Measurements from ENCODE around the gene KCNN3.

The KCNN3 gene

GRCh38 chr1:154769193-154769895, 100.7 kb downstream of the KCNN3 start:
- DNase-seq: no peak

GRCh38 chr1:154768456-154769125, 101.5 kb downstream of the KCNN3 start:
- no peak for DNase-seq

- DNase-seq: no peak
Observed at GRCh38 chr1:154767315-154768240, 102.5 kb downstream of the KCNN3 start.

DNA sequence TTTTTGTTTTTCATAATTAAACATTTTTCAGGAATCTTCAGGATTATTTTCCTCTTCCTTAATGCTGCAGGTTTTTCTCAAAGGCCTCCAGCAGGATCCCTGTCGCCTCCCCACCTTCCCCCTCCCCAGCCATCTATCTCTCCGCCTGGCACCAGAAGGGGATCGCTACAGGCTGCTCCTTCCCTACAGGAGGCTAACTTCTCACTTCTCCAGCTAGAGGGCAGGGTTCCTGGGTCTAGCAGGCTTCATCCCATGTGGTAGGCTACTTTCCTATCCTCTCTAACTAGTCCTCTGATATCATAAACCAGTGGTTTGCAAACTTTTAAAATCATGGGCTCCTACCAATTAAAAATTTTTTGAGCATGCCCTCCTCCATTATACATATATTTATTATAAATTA, 104.1 kb downstream of the KCNN3 start:
- DNase-seq: no peak

DNA sequence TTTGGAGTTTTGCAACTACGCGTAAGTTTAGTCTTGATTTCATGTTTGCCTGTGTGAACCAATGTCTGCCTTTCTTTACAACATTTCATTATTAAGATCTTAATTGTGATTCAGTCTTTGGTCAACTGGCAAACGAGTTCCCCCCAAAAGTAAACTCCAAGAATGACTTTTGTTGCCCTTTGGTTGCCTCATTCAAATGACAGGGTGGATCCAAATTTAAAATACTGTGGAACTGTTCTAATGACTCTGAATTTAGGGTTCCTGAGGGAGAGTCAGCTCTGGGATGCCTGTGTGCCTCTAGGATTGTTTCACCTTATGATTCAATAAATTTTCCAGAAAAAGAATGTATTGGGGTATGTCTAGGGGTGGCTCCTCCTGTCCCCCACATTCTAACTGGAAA, 105.3 kb downstream of the KCNN3 start:
- DNase-seq: no peak

DNA sequence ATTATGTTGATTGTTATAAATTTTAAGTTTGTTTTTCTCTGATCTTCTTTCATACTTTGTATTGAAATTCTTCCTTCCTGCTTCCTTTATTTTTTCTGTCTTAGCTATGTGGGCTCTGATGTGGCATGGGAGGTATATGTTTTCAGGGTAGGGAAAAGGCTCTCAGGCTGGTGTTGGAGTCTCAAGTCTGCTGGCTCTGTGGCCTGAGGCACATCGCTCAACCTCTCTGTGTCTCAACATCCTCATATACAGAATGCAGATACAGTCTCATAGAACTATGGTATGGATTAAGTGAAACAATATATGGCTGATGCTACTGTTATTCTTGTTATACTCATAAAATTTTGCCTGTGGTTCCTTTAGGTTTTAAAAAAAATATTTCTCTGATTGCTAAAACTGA, 105.9 kb downstream of the KCNN3 start:
- no peak for DNase-seq

GRCh38 chr1:154760469-154760933, 109.6 kb downstream of the KCNN3 start:
- DNase-seq: no peak

GRCh38 chr1:154759793-154760192, 110.3 kb downstream of the KCNN3 start:
- no peak for DNase-seq

DNA sequence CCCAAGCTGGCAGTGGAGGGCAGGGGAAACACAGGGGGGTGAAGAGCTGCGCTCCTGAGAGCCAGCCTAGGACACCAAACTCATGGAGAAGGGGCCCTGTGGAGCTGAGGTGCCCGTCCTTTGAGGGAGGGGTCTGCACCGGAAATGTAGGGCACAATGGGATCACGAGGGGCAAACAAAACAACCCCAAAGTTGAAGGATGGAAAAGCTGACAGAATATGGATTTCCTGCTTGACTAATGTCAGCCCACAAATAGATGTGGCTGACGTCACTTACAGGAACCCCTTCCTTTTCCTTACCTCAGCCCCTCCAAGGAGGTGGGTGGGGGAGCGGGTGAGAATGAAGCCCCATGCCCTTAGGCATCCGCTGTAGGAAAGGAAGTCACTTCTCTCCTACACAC, 110.9 kb downstream of the KCNN3 start:
- no peak for DNase-seq

DNA sequence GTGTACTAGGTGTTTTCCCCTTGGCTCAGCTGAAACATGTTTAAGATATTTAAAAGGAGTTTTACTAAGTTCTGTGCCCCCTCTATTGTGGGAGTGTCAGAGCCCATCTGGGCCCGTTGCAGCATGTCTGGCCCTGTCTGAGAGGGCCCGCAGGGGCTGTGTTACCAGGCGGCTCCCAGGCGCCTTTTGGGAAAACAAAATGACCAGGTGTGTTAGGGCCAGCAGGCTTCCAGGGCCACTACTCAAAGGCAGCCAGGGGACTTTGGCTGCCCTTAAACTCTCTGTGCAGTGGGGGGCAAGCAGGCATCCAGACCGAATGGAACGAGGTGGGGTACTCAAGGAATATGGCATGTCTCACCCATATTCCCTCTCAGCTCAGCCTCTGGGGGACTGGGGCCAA, 111.7 kb downstream of the KCNN3 start:
- DNase-seq: no peak

GRCh38 chr1:154756793-154757548, 113.1 kb downstream of the KCNN3 start:
- DNase-seq: no peak

- DNase-seq: no peak
Observed at GRCh38 chr1:154755858-154756730, 114.0 kb downstream of the KCNN3 start.

DNA sequence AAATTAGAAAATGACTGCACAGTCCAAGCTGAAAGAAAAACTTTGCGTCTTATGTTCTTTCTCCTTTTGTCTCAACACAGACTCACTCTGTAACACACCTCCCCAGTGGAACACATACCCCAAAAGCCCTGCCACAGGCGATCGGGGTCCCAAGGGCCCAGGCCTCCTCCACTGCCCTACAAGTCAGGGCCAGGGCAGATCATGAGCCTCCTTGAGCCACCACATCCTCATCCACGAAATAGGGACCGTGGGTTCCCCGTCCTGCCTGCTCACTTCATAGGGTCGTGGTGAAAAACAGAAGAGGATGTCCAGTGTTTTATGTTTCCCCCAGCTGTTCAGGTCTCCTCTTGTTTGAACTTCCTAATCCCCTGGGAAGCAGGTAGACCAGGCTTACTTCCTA, 116.7 kb downstream of the KCNN3 start:
- DNase-seq: no peak

GRCh38 chr1:154752273-154753030, 117.6 kb downstream of the KCNN3 start:
- DNase-seq: no peak

GRCh38 chr1:154751690-154752089, 118.4 kb downstream of the KCNN3 start:
- no peak for DNase-seq

DNA sequence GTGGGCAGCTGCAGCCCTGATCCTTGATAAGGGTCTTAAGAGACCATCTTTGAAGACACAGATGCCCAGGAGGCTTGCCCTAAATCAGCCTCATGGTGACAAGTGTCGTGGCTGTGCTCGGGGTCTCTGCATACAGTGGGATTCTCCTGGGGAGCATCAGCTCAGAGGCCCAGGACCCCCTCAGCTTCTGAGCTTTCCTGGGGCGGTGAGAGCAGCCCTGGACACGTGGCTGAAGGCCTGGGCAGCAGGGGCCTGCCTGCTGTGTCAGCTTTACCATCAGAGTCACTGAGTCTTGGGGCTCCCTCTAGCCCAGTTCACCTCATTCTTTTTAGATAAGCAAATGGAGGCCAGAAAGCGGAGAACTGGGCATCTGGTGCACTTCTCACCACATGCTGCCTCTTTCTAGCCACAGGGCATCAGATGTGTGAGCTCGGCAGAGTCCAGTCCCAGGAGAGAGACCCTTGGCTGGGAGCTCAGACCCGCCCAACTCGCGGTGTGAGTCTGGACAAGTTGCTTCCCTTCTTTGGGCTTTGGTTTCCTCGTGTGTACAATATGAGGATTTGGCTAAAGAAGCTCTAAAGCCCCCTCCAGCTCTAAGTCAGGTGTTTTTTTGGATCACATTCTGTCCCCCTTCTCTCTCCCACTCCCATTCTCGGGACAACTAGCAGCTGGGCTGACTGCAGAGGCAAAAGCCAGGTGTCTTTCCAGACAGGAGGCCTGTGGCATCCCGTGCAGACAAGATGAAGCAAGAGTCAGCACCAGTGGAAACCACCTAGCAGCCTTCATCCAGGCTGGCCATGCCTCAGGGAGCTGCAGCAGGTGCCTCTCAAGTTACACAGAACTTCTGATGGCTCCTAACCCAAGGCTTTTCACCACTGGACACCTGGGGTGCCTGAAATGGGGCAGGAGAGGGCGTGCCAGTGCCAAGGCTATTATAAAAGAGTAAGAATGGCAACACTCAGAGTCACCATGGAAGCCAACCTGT, 119.1 kb downstream of the KCNN3 start:
- DNase-seq: no peak

GRCh38 chr1:154749078-154749760, 120.9 kb downstream of the KCNN3 start:
- DNase-seq: no peak

DNA sequence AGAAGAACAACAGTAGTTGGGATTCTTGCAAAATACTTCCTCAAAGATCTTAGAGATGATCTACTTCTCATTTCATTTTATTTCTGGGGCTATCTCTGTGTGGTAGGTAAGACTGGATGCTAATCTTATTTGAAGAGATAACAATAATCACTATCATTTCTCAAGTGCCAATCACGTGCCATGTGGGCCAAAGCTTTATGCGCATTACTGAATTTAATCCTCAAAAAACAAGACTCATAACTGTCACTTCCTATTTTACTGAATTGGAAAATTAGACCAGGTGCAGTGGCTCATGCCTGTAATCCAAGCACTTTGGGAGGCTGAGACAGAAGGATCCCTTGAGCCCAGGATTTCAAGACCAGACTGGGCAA, 121.7 kb downstream of the KCNN3 start:
- no peak for DNase-seq

DNA sequence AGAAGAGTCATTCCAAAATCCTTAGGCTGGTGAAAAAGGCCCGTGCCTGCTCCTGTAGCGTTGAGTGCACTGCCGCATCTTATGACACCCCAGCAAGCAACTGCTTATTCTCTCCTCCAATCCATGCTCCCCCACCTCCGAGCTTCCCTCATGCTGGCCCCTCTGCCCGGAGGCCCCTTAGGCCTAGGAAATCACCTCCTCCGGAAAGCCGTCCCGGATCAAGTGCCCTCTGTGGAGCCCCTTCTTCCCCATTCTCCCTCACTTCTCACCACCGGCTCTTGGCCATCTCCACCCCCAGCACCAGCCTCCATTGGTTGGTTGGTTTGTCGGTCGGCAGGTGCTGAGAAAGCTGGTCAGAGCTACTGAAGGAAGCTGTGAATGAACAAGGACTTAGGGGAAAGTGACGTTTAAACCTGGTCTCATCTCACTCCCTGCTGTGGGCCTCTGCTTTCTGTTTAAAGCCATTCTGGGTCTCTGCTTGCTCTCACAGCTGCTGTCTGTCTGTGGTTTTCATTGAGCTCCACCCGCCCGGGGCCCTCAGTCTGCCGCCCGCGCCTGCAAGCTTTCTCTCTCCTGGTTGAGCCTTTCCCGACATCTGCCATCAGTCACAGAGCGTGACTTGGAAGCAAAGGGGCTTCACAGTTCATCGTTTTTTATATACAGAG, 122.2 kb downstream of the KCNN3 start:
- DNase-seq: no peak

Data from NCI-H1048 (cell line).